Stomach (tissue), 4 donors: ENCODE measurements around the gene AUTS2.

Experiments
- EP300 ChIP-seq: sonication (generic); formaldehyde crosslinking; IDR thresholded peaks from one replicate; pipeline ENCODE4 v1.6.1; 2017; ENCODE audit warnings: antibody characterized with exemption
- POLR2A ChIP-seq, 4 donors: fragments of 450-650 bp; IDR thresholded peaks; one replicate each; pipeline ENCODE4 v1.6.1; 2016; ENCODE audit warnings: antibody characterized with exemption in 4 of 4, control low read depth in 2 of 4, mild to moderate bottlenecking in 1 of 4, moderate library complexity in 1 of 4
- POLR2AphosphoS5 ChIP-seq, 3 donors: sonication (generic); formaldehyde crosslinking; IDR thresholded peaks; one replicate each; pipeline ENCODE4 v1.6.1; 2016; ENCODE audit warnings: antibody characterized with exemption in 3 of 3
- TF ChIP-seq, protein P1 (sequence below), 7 experiments: fragments of 450-650 bp in 4 of 7; fragments of 200-600 bp in 3 of 7; sonication (generic) in 3 of 7; IDR thresholded peaks; one replicate each; pipeline ENCODE4 v1.5.1; 2016 to 2019; ENCODE audit warnings: antibody characterized with exemption in 7 of 7, control low read depth in 2 of 7, mild to moderate bottlenecking in 1 of 7

DNA sequence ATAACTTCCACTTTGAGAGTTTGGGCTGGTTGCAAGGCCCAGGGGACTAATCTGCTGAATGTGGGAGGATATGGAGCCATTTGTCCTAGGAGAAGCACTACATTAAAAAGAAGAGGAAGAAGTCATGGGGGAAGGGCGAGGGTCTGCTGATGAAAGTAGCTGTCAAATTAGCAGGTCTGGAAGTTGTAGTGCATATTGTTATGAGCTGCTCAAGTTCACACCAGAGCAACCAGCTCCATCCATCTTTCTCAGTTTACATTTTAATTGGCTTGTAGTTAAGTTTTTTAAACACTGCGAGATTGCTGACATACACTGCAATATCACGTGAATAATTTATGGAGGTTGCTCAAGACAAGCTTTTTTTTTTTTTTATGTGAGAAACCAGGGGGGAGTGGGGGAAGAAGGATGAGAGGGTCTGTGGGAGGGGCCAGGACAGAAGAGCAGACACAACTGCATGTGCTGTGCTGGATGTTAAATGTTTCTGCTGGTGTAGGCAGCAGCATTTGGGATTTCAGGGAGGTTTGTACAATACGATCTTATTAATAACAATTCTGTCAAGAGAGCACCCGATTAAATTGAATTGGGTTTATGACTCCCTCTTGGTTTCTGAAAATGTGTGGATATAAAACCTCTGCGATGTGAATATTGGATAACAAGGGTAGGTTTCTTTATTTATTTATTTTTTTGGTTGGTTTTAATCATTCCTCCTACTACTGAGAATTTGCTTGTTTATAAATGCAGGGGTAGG, 774.7 kb downstream of the AUTS2 start:
- TF ChIP-seq, protein P1, sequence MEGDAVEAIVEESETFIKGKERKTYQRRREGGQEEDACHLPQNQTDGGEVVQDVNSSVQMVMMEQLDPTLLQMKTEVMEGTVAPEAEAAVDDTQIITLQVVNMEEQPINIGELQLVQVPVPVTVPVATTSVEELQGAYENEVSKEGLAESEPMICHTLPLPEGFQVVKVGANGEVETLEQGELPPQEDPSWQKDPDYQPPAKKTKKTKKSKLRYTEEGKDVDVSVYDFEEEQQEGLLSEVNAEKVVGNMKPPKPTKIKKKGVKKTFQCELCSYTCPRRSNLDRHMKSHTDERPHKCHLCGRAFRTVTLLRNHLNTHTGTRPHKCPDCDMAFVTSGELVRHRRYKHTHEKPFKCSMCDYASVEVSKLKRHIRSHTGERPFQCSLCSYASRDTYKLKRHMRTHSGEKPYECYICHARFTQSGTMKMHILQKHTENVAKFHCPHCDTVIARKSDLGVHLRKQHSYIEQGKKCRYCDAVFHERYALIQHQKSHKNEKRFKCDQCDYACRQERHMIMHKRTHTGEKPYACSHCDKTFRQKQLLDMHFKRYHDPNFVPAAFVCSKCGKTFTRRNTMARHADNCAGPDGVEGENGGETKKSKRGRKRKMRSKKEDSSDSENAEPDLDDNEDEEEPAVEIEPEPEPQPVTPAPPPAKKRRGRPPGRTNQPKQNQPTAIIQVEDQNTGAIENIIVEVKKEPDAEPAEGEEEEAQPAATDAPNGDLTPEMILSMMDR (IDR thresholded peaks at IDR 0.05) = no peak
- TF ChIP-seq POLR2AphosphoS5 (IDR thresholded peaks at IDR 0.05) (no peak), EP300 (no peak), POLR2A (IDR thresholded peaks at IDR 0.05) (no peak)
